HG02840 (cell line): ENCODE results near the gene COPB1.
A peak's percentile ranks its signal among the peaks of the same experiment; 100 is the strongest.
"Not testable (repeated sequence)": the region's sequence is repeated elsewhere in the genome, so short reads cannot be mapped to it uniquely, and the experiment has no call there.

Source experiments
- ATAC-seq: cut with Tn5 transposase; IDR thresholded peaks from one replicate; pipeline ENCODE4 v1.9.1; 2021; ENCODE audit warnings: mild to moderate bottlenecking, moderate library complexity, moderate number of reproducible peaks; ENCODE audit not compliant: unreplicated experiment, low FRiP score

Gene COPB1, protein sequence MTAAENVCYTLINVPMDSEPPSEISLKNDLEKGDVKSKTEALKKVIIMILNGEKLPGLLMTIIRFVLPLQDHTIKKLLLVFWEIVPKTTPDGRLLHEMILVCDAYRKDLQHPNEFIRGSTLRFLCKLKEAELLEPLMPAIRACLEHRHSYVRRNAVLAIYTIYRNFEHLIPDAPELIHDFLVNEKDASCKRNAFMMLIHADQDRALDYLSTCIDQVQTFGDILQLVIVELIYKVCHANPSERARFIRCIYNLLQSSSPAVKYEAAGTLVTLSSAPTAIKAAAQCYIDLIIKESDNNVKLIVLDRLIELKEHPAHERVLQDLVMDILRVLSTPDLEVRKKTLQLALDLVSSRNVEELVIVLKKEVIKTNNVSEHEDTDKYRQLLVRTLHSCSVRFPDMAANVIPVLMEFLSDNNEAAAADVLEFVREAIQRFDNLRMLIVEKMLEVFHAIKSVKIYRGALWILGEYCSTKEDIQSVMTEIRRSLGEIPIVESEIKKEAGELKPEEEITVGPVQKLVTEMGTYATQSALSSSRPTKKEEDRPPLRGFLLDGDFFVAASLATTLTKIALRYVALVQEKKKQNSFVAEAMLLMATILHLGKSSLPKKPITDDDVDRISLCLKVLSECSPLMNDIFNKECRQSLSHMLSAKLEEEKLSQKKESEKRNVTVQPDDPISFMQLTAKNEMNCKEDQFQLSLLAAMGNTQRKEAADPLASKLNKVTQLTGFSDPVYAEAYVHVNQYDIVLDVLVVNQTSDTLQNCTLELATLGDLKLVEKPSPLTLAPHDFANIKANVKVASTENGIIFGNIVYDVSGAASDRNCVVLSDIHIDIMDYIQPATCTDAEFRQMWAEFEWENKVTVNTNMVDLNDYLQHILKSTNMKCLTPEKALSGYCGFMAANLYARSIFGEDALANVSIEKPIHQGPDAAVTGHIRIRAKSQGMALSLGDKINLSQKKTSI

DNA sequence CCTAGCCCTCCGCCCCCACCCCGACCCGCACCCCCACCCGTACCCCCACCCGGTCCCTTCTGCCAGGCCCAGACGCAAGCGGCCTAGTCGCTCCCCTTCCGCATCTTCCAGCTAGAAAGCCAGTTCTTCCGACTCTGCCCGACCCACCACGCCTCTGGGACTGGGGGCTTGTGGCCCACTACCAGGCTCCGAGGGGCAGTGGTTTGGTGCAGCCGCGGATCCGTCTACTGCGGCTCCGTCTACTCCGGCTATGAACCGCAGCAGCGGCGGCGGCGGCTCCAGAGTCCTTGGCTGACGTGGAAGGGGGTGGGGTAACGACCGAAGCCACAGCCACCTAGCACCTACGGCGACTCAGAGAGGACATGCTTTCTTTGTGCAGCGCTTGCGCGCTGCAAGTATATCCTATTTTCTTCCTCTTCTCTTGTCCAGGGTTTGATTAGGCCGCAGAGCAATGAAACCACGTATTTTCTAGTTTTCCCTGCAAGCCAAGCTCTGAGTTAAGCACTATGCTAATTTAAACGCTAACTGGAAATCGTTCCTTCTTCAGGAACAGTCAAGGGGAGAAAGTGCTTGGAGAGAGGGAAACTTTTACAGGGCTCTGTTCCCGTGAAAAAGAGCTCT lies at the start of gene COPB1:
Gene COPB1 (minus strand): TSS at position 252 of the 621 bp plus-strand sequence. CDS start 883 bp downstream, outside the sequence.
- ATAC-seq = peak; percentile 88

DNA sequence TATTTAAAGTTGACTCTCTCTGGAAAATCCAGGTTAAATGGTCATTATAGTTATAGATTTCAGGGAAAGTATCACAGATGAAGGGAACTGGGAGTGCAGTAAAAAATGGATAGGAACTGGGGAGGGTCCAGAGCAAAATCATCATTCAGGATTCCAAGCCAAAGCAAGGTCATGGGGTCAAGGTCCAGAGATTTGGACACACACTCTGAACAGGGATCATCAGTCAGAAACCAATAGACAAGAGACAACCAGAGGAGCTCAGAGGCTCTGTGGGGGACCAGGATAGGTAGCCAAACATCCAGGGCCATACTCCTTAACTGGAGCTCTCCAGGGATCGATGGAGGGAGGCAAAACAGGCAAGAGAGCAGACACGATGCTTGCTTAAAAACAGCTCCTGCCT lies 47.8 kb upstream of the COPB1 start:
- no peak for ATAC-seq

DNA sequence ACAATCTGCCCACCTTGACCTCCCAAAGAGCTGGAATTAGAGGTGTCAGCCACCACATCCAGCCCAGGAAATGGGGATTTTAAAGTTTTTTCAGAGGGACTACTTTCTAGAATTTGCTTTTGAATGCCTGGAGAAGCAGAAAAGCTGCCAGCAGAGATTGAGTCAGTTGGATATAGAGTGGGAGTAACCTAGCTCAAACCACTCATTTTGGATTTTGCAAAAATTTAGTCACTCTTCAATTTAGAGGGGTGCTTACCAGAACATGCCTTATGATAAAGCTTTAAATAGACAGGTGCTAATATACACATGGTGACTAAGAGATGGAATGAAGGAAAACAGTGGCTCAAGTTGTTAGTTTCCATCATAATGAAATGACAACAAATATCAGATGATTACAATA lies 47.1 kb upstream of the COPB1 start:
- ATAC-seq = no peak

DNA sequence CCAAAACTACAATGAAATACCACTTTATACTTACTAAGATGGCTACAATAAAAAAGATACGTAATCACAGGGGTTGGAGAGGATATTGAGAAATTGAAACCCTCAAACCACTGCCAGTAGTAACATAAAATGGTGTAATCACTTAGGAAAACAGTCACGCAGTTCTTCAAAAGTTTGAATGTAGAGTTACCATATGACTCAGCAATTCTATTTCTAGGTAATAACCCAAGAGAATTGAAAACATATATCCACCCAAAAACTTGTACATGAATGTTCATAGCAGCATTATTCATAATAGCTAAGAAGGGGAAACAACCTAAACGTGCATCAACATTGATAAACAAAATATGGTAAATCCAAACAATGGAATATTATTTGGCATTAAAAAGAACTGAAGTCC lies 45.0 kb upstream of the COPB1 start:
- ATAC-seq = peak; percentile 78

DNA sequence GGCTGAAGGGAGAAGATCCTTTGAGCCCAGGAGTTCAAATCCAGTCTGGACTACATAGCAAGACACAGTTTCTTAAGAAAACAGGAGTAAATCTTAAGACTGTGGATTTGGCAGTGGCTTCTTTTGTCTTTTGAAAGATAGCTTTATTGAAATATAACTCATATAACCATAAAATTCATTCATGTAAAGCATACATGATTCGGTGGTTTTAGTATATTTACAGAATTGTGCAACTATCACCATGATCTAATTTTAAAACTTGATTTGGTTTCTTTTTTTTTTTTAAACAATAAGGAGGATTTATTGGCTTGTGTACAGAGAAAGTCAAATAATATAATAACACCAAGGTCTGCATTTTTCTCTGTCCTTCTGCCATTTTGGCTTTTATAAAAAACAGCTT lies 43.6 kb upstream of the COPB1 start:
- ATAC-seq = no peak

DNA sequence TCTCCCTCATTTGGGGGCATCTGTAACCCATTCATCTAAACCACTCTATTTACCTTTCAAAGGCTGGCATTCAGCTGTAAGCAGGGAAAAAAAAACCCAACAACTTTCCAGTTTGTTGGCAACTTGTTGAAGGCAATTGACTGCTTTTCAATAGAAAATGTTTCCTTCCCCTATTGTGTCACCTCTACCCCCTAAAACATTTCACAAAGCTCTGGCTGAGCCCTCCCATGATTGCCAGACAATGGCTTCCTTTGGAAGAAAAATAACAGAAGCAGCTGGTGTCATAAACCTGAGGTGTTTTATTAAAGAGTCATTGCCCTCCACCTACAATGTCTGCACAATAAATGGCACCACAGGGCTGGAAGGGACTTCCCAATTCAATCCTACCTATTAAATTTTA lies 42.7 kb upstream of the COPB1 start:
- no peak for ATAC-seq

DNA sequence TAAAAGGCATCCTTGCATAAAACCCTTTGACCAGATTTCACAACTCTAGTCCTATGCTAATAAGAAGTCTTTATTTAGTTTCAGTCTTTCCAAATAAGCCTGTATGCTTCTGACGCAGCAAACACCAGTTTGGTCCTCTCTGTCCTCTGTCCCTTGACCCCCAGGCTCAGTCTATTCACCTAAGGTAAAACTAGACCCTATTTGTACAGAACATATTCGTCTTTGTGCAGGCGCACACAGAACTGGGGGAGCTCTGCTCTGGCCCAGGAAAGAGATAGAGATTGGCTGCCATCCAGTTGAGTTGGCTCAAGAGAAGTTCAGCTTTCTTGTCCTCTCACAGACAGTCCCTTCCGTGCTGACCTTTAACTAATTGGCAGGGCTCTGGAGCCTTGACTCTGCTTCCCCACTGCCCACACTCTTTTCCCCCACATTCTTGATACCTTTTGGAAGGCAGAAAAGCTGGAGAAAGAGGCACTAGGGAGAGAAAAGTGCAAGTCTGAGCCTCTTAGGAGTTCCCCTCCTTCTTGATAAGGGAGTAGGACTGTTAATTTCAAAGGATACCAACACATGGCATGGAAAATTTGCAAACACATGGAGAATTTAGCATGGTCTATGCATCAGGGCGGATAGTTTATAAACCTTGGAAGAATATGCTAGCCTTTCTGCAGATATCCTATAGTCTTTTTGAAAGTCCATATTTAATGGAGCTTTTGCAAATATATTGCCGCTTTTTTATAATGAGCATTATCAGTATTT lies 41.8 kb upstream of the COPB1 start:
- ATAC-seq = no peak

DNA sequence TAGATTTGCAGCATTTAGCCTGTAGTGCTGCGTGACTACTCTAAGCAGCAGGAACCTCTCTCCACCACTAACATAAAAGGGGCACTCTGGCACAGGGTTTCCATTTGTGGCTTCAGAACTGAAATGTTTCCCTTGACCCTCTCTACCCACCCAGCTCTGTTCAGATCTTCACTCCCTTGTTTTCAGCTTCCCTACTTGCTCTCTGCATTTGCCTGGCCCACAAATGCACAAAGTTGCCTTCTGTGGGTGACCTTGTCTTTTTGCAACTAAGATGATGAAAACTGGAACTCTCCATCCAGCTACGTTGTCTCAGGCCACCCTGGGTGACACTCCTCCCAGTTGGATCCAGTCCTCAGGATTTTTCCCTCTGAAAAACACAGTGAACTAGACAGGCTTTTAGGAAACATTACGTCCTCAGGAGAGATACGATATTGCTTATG lies 40.4 kb upstream of the COPB1 start:
- ATAC-seq = no peak

DNA sequence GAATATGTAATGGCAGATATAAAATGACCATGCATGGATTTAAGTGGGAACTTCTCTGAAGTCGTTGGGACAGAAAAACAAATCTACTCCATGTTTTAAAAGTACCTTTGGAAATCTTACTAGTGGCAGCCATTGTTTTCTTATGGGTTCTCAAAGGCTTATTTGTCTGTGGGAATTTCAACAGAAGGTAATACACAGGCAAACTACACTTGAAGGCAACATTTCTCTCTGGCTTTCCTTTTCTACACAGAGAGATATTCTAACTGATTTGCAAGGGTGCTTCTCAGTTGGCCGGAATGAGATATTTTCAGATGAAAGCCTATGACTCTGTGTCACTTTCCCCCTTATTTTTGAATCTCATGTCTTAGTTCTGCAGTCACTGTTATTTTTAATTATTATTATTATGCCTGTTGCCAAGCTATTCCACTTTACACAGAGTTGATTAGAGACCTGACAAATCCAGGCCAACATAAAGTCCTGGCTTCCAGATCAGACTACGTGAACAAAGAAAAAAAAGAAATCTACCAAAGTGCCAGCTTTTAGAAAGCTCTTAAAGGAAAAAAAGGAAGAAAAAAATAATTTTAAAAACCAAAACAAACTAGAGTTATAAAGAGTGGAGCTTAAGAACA lies 39.4 kb upstream of the COPB1 start:
- no peak for ATAC-seq

DNA sequence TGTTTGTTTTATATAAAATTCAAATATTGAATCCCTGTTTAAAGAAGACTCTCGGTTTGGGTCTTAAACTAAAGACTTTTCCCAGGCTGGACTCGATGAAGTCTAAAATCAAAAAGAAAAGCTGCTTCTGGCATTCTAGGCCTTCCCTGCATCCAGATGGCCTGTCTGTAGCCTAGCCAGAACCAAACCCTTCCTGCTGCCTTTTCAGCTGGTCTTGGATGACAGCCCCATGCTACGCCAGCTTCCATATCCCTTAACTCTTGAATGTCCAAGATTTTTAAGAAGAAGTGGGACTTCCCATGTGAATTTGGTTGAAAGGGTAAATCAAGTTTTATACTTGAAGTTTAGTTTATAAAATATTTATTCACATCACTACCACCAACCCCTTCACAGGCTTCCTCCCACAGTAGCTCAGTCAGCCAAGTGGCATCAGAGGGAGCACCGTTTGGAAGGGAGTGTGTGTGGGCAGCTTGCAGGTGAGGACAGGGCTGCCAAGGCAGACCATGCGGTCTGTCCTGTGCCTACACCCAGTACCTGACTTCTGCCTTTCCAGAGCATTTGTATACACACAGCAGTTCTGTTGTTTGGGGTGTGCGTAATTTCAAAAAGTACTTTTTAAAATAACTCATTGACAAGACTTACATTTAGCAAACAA lies 38.8 kb upstream of the COPB1 start:
- ATAC-seq = no peak

DNA sequence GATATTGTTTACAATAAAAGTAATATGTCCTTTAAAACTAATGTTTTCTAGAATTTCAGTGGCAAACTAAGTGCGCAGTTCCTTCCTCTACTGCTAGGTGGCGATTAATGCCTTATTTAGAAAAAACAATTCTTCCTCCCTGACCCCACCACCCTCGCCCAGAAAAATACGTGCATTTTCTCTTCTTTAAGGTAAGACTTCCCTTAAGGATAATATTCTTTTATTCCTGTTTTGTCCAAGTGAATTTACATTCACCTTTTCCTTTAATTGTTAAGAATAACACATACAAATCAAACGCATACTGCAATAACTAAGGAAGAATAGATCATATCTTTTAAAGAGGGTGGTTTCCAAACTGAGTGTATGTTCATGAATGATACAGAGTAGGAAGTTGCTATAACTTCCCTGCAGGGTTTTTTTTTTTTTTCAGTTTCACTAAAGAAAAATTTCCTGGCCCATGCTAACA lies 37.6 kb upstream of the COPB1 start:
- peak; percentile 71 for ATAC-seq

DNA sequence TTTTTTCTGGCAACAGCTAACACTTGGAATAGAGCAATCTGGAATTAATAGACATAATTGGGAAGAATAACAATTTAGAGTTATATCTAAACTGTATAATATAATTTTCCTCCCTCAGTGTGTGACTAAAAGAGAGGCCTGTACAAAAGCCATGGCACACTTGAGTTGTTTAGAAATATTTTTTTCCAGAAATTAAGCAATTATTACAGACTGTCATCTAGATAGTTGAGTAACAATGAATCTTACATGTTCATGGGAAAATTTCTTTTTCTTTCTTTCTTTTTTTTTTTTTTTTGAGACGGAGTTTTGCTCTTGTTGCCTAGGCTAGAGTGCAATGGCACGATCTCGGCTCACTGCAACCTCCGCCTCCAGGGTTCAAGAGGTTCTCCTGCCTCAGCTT lies 35.6 kb upstream of the COPB1 start:
- ATAC-seq = not testable (repeated sequence)

DNA sequence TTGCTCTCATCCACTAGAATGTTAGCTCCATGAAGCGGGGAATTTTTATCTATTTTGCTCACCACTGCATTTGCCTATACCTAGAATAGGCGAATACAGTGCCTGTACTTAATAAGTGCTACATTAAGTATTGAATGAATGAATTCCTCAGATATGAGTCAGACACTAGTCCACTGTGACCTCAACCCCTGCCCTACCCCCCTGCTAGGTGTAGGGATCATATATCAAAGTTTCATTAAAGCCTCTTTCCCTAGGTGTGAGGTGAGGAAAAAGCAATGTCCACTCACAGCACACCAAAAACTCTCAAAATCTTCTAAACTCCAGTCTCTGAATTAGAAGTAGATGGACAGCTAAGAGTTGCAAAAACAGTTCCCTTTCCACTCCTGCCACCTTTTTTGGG lies 30.3 kb upstream of the COPB1 start:
- no peak for ATAC-seq

DNA sequence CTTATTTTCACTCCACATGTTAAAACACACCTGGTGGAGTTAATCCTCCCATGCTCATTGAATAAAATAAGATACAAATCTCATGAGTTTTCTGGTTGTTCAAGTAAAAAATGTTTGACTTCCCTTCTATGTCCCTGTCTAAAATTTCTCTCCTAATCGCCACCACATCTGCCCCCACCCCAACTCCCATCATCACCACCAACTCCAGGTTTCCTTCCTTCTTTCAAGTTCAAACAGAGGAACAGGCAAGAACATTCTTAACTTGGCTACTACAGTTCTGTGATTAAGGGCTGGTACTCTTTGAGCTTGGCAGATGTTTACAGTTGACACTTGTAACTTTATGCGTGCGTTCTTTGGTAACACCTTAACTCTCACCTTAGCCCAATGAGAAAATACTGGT lies 29.7 kb upstream of the COPB1 start:
- no peak for ATAC-seq

DNA sequence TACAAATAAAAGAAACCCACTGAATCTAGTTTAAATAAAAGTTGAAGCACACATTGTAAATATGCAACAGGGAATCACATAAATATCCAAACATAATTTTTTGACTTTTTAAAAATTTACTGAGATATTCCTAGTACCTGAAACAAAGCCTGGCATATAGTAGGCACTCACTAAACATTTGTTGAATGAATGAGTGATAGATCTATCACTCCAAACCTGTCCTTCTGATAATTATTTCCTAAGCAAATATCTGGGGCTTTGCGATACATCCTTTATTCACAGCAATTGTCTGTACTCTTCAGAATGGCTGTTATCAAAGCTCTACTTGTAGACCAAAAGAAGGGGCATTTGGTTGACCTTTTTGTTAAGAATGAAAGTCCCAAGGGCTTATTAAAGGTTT lies 23.2 kb upstream of the COPB1 start:
- no peak for ATAC-seq

DNA sequence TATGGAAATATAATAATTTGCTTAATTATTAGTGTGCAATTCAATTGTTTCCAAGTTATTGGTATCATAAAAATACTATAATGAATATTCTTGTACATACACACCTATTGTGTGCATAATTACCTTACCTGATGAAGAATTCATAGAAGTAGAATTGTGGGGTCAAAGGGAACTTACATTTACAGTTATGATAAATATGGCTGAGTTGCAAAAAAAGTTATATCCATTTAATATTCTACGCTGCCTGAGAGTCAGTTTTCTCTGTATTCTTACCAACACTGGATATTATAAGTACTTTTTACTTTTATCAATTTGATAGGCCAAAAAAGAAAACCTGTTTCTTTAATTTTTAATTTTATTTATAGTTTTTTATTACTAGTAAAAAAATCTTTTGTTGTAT lies 22.6 kb upstream of the COPB1 start:
- no peak for ATAC-seq

DNA sequence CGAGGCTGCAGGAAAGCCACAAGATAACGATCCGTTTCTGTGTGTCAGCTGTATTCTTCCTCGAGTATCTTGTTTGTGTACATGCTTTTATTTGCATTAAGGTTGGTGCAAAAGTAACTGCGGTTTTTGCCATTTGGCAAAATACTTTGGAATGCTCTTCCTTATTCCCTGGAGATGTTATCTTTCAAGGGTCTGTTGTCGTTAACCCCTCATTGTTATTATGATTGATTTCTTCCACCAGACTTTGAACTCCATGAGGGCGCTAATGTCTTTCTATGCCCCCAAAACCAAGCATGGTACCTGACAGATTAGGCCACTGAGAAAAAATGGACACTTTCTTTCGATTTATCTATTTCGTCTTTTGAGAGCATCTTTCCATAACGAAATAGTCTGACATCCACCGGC lies 21.1 kb upstream of the COPB1 start:
- ATAC-seq = no peak

DNA sequence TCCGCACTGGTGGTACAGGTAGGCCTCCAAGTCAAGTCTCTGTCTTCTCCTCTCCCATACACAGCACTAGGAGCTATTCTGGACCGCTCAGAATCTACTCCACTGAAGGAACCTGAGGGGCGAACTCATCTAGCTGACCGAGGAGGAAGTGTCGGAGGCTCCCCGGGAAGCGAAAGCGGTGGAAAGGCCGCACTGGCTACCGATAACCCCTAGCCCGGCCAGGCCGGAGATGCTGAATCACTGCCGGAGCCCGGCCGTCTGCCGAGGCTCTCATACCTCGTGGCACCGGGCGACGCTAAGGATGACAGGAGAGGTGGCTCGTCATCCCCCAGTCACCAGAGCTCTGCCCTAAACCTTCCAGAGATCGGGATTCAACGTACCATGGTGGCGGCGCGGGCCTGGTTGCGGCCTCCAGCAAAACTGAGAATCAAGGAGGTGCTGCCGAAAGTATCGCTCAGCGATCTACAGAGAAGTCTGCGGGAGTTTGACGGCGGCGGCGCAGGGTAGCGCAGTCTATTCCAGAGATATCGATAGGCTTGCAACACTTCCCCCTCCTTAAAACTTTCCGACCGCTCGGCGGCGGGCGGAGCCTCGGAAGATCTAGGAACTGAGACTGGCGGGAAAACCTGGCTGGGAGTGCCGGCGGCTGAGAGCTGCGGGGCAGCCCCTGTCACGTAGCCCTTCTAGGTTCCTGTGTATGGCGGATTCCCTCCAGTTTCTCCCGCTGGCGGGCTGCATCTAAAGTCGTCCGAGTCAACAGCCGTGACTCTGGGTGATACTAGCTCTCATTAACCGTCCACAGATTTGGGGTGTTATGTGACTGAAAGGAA lies 20.5 kb upstream of the COPB1 start, which contains the start of gene PSMA1:
Gene PSMA1 (minus strand): TSS at position 470 of the 830 bp plus-strand sequence. CDS start 87 bp downstream, at position 383.
- peak; percentile 96 for ATAC-seq
